ENCODE results near the gene ZIC4. TPM values are rescaled to one million over a fixed set of nuclear protein-coding genes. Genes with fewer than 3 reads are reported as not detected.

Gene ZIC4
- polyA plus RNA-seq, 1 of the 3 experiments (the other 2 are of a cell fraction), result 1.3 TPM

DNA sequence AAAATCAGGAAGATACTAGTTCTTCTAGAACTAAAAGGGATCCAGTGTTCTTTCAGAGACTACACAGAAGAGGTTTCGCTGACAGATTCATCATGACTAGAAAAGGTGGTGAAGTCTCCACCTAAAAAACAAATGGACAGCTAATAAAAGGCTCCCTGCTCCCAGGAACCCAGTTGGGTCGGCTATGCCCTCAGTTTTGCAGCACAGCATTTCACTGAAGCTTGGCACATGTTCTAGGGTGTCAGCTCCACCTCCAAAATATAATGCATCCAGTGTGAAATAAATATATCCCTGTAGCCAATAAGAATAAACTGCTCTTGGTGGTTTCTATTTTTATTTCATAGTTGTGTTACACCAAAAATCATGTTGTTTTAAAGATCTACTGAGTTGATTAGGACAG is 55.0 kb downstream of the ZIC4 start:
- H3K4me1 ChIP-seq (ENCODE audit: control insufficient read depth in 1 of 2, insufficient read depth in 2 of 2, low read depth in 1 of 2, low read length in 1 of 2), result no peaks in the 10 kb centered on the region; a peak in 1 of 4 replicates
- H4K20me1 ChIP-seq (ENCODE audit: insufficient read depth), result no peaks in the 10 kb centered on the region
- TF ChIP-seq SMC3 (IDR thresholded peaks at IDR 0.05; ENCODE audit: low read depth, low read length), result no peak
- TF ChIP-seq TCF12 (IDR thresholded peaks at IDR 0.05), result no peak
- TF ChIP-seq ELF1 (IDR thresholded peaks at IDR 0.05), result no peak
- TF ChIP-seq SIN3A (IDR thresholded peaks at IDR 0.05; ENCODE audit: borderline replicate concordance, low read depth, low read length), result no peak
- no peak for TF ChIP-seq YY1 (IDR thresholded peaks at IDR 0.05; ENCODE audit: low read depth)
- TF ChIP-seq MXI1 (IDR thresholded peaks at IDR 0.05; ENCODE audit: low read depth, low read length), result no peak
- TF ChIP-seq, protein P1, sequence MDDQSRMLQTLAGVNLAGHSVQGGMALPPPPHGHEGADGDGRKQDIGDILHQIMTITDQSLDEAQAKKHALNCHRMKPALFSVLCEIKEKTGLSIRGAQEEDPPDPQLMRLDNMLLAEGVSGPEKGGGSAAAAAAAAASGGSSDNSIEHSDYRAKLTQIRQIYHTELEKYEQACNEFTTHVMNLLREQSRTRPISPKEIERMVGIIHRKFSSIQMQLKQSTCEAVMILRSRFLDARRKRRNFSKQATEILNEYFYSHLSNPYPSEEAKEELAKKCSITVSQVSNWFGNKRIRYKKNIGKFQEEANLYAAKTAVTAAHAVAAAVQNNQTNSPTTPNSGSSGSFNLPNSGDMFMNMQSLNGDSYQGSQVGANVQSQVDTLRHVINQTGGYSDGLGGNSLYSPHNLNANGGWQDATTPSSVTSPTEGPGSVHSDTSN (IDR thresholded peaks at IDR 0.05), result no peak
- no peak for TF ChIP-seq FOSL2 (IDR thresholded peaks at IDR 0.05; ENCODE audit: borderline replicate concordance, low read depth)
- TF ChIP-seq MEF2A (IDR thresholded peaks at IDR 0.05; ENCODE audit: borderline replicate concordance, low read depth), result no peak
- no peak for TF ChIP-seq POLR2AphosphoS5 (IDR thresholded peaks at IDR 0.05; ENCODE audit: low read depth, low read length)
- no peak for TF ChIP-seq FOXJ3 (CRISPR knock-in tag; IDR thresholded peaks at IDR 0.05)
- H3K9me3 ChIP-seq, result no peaks in the 10 kb centered on the region
- no peak overlapping the region for H3K4me3 ChIP-seq (ENCODE audit: low read depth in 2 of 2, low read length in 1 of 2)
- H3K27me3 ChIP-seq (ENCODE audit: insufficient read depth), result peaks cover 35% of the 10 kb centered on the region
- H3K9me2 ChIP-seq, result no peaks in the 10 kb centered on the region
- no peak for DNase-seq
- H3K79me2 ChIP-seq (ENCODE audit: insufficient read depth), result no peaks in the 10 kb centered on the region
- H2AFZ ChIP-seq (ENCODE audit: low read depth), result no peak overlapping the region
- ChIA-PET CTCF (no interaction called here), POLR2A (no interaction called here)
- WGBS (ENCODE audit: low lambda C conversion rate), result 2% methylated on average over 2 of the region's 2 CpGs
- H3K27ac ChIP-seq (ENCODE audit: low read depth in 2 of 2, low read length in 1 of 2), result no peak overlapping the region
- H3K4me2 ChIP-seq, result no peak overlapping the region
- no peaks in the 10 kb centered on the region for H3K36me3 ChIP-seq (replicated peaks in 1 of 2; ENCODE audit: control insufficient read depth in 1 of 2, insufficient read depth in 2 of 2, low read length in 1 of 2)
- H3F3A ChIP-seq (replicated peaks; ENCODE audit: insufficient read depth), result no peaks in the 10 kb centered on the region
- H3K9ac ChIP-seq, result no peak overlapping the region

DNA sequence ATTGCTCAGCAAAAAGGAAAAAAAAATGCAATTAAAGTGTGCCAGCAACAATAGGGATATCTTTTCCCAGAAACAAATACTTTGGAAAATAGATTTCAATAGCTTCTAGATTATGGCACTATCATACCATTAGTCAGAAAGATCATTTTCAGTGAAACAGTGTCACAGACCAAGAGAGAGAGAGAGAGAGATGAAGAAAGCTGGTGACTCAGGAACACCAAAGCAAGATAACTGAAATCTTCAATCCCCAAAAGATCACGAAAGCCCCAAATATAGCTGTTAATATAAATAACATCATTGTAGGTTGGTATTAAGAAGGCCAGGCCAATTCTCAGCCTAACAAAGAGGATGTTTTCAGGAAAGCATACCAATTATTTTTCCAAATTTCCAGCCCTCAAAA is 57.4 kb downstream of the ZIC4 start:
- H3K9ac ChIP-seq, result no peak overlapping the region
- no peaks in the 10 kb centered on the region for H3K79me2 ChIP-seq (ENCODE audit: insufficient read depth)
- WGBS (ENCODE audit: low lambda C conversion rate), result 13% methylated on average over 1 of the region's 1 CpG
- no peak overlapping the region for H2AFZ ChIP-seq (ENCODE audit: low read depth)
- no peaks in the 10 kb centered on the region for H3K4me1 ChIP-seq (ENCODE audit: control insufficient read depth in 1 of 2, insufficient read depth in 2 of 2, low read depth in 1 of 2, low read length in 1 of 2)
- H3K27me3 ChIP-seq (ENCODE audit: insufficient read depth), result peaks cover 13% of the 10 kb centered on the region; the same call in 1 of the 2 replicates
- no peak overlapping the region for H3K27ac ChIP-seq (ENCODE audit: low read depth in 2 of 2, low read length in 1 of 2)
- DNase-seq, result no peak
- no peaks in the 10 kb centered on the region for H3K9me3 ChIP-seq
- no peak for TF ChIP-seq NRF1 (IDR thresholded peaks at IDR 0.05; ENCODE audit: low read depth, low read length)
- no peak for TF ChIP-seq JUND (IDR thresholded peaks at IDR 0.05)
- no peak for TF ChIP-seq NFIC (IDR thresholded peaks at IDR 0.05; ENCODE audit: borderline replicate concordance)
- TF ChIP-seq, protein P2, sequence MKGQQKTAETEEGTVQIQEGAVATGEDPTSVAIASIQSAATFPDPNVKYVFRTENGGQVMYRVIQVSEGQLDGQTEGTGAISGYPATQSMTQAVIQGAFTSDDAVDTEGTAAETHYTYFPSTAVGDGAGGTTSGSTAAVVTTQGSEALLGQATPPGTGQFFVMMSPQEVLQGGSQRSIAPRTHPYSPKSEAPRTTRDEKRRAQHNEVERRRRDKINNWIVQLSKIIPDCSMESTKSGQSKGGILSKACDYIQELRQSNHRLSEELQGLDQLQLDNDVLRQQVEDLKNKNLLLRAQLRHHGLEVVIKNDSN (IDR thresholded peaks at IDR 0.05; ENCODE audit: borderline replicate concordance, low read depth), result no peak
- no peak for TF ChIP-seq MXI1 (IDR thresholded peaks at IDR 0.05; ENCODE audit: low read depth, low read length)
- TF ChIP-seq YY1 (IDR thresholded peaks at IDR 0.05; ENCODE audit: low read depth), result no peak
- TF ChIP-seq, protein P3, sequence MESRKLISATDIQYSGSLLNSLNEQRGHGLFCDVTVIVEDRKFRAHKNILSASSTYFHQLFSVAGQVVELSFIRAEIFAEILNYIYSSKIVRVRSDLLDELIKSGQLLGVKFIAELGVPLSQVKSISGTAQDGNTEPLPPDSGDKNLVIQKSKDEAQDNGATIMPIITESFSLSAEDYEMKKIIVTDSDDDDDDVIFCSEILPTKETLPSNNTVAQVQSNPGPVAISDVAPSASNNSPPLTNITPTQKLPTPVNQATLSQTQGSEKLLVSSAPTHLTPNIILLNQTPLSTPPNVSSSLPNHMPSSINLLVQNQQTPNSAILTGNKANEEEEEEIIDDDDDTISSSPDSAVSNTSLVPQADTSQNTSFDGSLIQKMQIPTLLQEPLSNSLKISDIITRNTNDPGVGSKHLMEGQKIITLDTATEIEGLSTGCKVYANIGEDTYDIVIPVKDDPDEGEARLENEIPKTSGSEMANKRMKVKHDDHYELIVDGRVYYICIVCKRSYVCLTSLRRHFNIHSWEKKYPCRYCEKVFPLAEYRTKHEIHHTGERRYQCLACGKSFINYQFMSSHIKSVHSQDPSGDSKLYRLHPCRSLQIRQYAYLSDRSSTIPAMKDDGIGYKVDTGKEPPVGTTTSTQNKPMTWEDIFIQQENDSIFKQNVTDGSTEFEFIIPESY (IDR thresholded peaks at IDR 0.05; ENCODE audit: borderline replicate concordance, low read depth), result no peak
- no peak for TF ChIP-seq MEF2A (IDR thresholded peaks at IDR 0.05; ENCODE audit: borderline replicate concordance, low read depth)
- TF ChIP-seq FOXJ3 (CRISPR knock-in tag; IDR thresholded peaks at IDR 0.05), result no peak
- TF ChIP-seq RXRA (IDR thresholded peaks at IDR 0.05; ENCODE audit: borderline replicate concordance, low read depth), result no peak
- TF ChIP-seq FOSL2 (IDR thresholded peaks at IDR 0.05; ENCODE audit: borderline replicate concordance, low read depth), result no peak
- TF ChIP-seq EZH2phosphoT487 (IDR thresholded peaks at IDR 0.05; ENCODE audit: borderline replicate concordance, low read depth), result no peak
- H3K36me3 ChIP-seq (replicated peaks in 1 of 2; ENCODE audit: control insufficient read depth in 1 of 2, insufficient read depth in 2 of 2, low read length in 1 of 2), result no peaks in the 10 kb centered on the region
- no peak overlapping the region for H3K4me2 ChIP-seq
- POLR2A ChIA-PET, result no interaction called here
- no peaks in the 10 kb centered on the region for H4K20me1 ChIP-seq (ENCODE audit: insufficient read depth)
- no peaks in the 10 kb centered on the region for H3F3A ChIP-seq (replicated peaks; ENCODE audit: insufficient read depth)
- no peaks in the 10 kb centered on the region for H3K9me2 ChIP-seq
- no peak overlapping the region for H3K4me3 ChIP-seq (ENCODE audit: low read depth in 2 of 2, low read length in 1 of 2)
- CTCF ChIA-PET, result interaction anchor here (1.6 to 2.4 kb wide), 2 partner anchors 8 to 14 kb away, joined by 3 to 8 read pairs; no protein-coding TSS in a partner anchor
